Peyer's patch (tissue), 4 donors: Measurements from ENCODE around the gene LZTS3. TPM values are rescaled to one million over a fixed set of nuclear protein-coding genes. Genes with fewer than 3 reads are reported as not detected.

Experiments
- DNase-seq, 3 donors: peaks; one replicate each; pipeline ENCODE4 v3.0.0-alpha.2; 2017 to 2019
- H3K27ac ChIP-seq, 4 donors: fragments of 200-600 bp; sonication (generic); one replicate each; pipeline ENCODE4 v1.5.1; 2016 to 2019
- H3K27me3 ChIP-seq, 2 donors: fragments of 200-600 bp; sonication (generic); one replicate each; pipeline ENCODE4 v1.5.1; 2019
- H3K36me3 ChIP-seq, 3 donors: fragments of 200-600 bp; sonication (generic); one replicate each; pipeline ENCODE4 v1.5.1; 2016 to 2019
- H3K4me1 ChIP-seq, 4 donors: fragments of 200-600 bp; sonication (generic); one replicate each; pipeline ENCODE4 v1.5.1; 2016 to 2019
- H3K4me3 ChIP-seq, 4 donors: fragments of 200-600 bp; sonication (generic); 1 replicate in 3 of 4; 2 replicates in 1 of 4; pipeline ENCODE4 v1.5.1; 2016 to 2019; ENCODE audit warnings: mild to moderate bottlenecking in 1 of 4
- H3K9me3 ChIP-seq, 4 donors: fragments of 200-600 bp; sonication (generic); one replicate each; pipeline ENCODE4 v1.5.1; 2016 to 2019; ENCODE audit warnings: mild to moderate bottlenecking in 1 of 4
- CTCF ChIP-seq, 6 experiments: fragments of 450-650 bp in 4 of 6; fragments of 200-600 bp in 2 of 6; sonication (generic) in 1 of 6; IDR thresholded peaks; one replicate each; pipeline ENCODE4 v1.5.1; 2017 to 2019; ENCODE audit warnings: antibody characterized with exemption in 6 of 6, mild to moderate bottlenecking in 3 of 6, moderate library complexity in 1 of 6
- POLR2A ChIP-seq, 2 donors: fragments of 450-650 bp; IDR thresholded peaks; one replicate each; pipeline ENCODE4 v1.5.1; 2017; ENCODE audit warnings: antibody characterized with exemption in 2 of 2, mild to moderate bottlenecking in 2 of 2, moderate library complexity in 2 of 2
- total RNA-seq, 4 donors: library from RNA; depleted of rRNA; stranded (reverse); fragments of >200 nt; gene quantifications; one replicate each; pipeline ENCODE4 v1.1.0, GENCODE V29; 2016

The LZTS3 gene
- total RNA-seq, 4 donors from 2014 or later = 24.3 to 38.4 (median 33.8) TPM

GRCh38 chr20:3210346-3210745 is 37.0 kb upstream of the LZTS3 start:
- Histone ChIP-seq H3K4me1 (peaks cover 0 to 7% (median 4%) of the 10 kb centered on the region in 4 donors), H3K4me3 (peak overlapping the region; percentile 78 to 98 (median 86)), H3K36me3 (peaks cover 0 to 21% (median 0%) of the 10 kb centered on the region in 3 donors), H3K27me3 (no peaks in the 10 kb centered on the region), H3K27ac (no peak overlapping the region), H3K9me3 (no peaks in the 10 kb centered on the region)
- no peak for DNase-seq
- TF ChIP-seq POLR2A (IDR thresholded peaks at IDR 0.05) = no peak
- no peak for TF ChIP-seq CTCF (IDR thresholded peaks at IDR 0.05)

- Histone ChIP-seq H3K4me3 (peak overlapping the region; percentile 78 to 98 (median 86)), H3K27me3 (no peaks in the 10 kb centered on the region), H3K9me3 (no peaks in the 10 kb centered on the region), H3K36me3 (peaks cover 0 to 16% (median 0%) of the 10 kb centered on the region in 3 donors), H3K4me1 (peaks cover 0 to 7% (median 4%) of the 10 kb centered on the region in 4 donors), H3K27ac (peak overlapping the region; percentile 85 to 87 (median 86))
- TF ChIP-seq POLR2A (IDR thresholded peaks at IDR 0.05) = no peak
- no peak for TF ChIP-seq CTCF (IDR thresholded peaks at IDR 0.05)
- DNase-seq = no peak
Measured at GRCh38 chr20:3209946-3210317, 36.6 kb upstream of the LZTS3 start.

- H3K27ac ChIP-seq = peak within 1 kb of the TSS; percentile 85 to 87 (median 86)
- no peaks in the 10 kb centered on the region for H3K9me3 ChIP-seq
- peak in 1 of 6 experiments; percentile 14 for TF ChIP-seq CTCF (IDR thresholded peaks at IDR 0.05)
- TF ChIP-seq POLR2A (IDR thresholded peaks at IDR 0.05) = peak in 1 of 2 donors; percentile 22
- H3K36me3 ChIP-seq = peaks cover 0 to 11% (median 0%) of the 10 kb centered on the region in 3 donors
- H3K4me3 ChIP-seq = peak within 1 kb of the TSS; percentile 78 to 98 (median 86)
- H3K4me1 ChIP-seq = peaks cover 0 to 7% (median 4%) of the 10 kb centered on the region in 4 donors
- DNase-seq = peak; percentile 53 to 75 (median 75)
- no peaks in the 10 kb centered on the region for H3K27me3 ChIP-seq
Measured at GRCh38 chr20:3209257-3209945, 36.1 kb upstream of the LZTS3 start, which contains the start of gene ITPA. Gene ITPA, plus strand, starts transcription at chr20:3209498. Its CDS starts 54 bp downstream, at chr20:3209552.

- TF ChIP-seq POLR2A (IDR thresholded peaks at IDR 0.05) (no peak), CTCF (IDR thresholded peaks at IDR 0.05) (no peak)
- peaks cover 0 to 7% (median 4%) of the 10 kb centered on the region in 4 donors for H3K4me1 ChIP-seq
- H3K9me3 ChIP-seq = no peaks in the 10 kb centered on the region
- DNase-seq = no peak
- no peaks in the 10 kb centered on the region for H3K27me3 ChIP-seq
- H3K4me3 ChIP-seq = peak overlapping the region; percentile 78 to 98 (median 86)
- peaks cover 0 to 7% (median 0%) of the 10 kb centered on the region in 3 donors for H3K36me3 ChIP-seq
- peak overlapping the region; percentile 85 to 87 (median 86) for H3K27ac ChIP-seq
Measured at GRCh38 chr20:3208786-3209256, 35.5 kb upstream of the LZTS3 start.

- Histone ChIP-seq H3K4me3 (peak within 1 kb of the TSS; percentile 67 to 91 (median 81)), H3K36me3 (peaks cover 0 to 20% (median 0%) of the 10 kb centered on the region in 3 donors), H3K9me3 (no peaks in the 10 kb centered on the region), H3K27ac (peak within 1 kb of the TSS; percentile 83 to 95 (median 90)), H3K27me3 (no peaks in the 10 kb centered on the region), H3K4me1 (peaks cover 0 to 15% (median 10%) of the 10 kb centered on the region in 4 donors)
- TF ChIP-seq POLR2A (IDR thresholded peaks at IDR 0.05) (peak; percentile 68 to 80), CTCF (IDR thresholded peaks at IDR 0.05) (no peak)
- DNase-seq = peak; percentile 93 to 95 (median 94)
Measured at GRCh38 chr20:3204124-3204794, 30.9 kb upstream of the LZTS3 start, which contains the start of gene DDRGK1. Gene DDRGK1, minus strand, starts transcription at chr20:3204682. Its CDS starts 55 bp downstream, at chr20:3204627.
